Astrocyte of the cerebellum (primary cell): ENCODE results near the gene AMOTL1.

ENCODE experiments used
- DNase-seq: peaks from one replicate; pipeline ENCODE4 v3.0.0-alpha.2; 2011; ENCODE audit warnings: low read depth
- H3K4me3 ChIP-seq: 2 replicates; pipeline ENCODE4 v1.5.1; 2011; ENCODE audit warnings: mild to moderate bottlenecking, low read depth, low read length, moderate library complexity
- CTCF ChIP-seq: IDR thresholded peaks from 2 replicates; pipeline ENCODE4 v1.5.1; 2012; ENCODE audit warnings: low read length, low read depth, moderate library complexity, mild to moderate bottlenecking; ENCODE audit errors: missing control alignments
- in situ Hi-C: cut with HindIII; loops from 2 replicates; pipeline ENCODE4 v1.10.0; 2017; ENCODE audit warnings: low sequenced_read_pairs

Gene AMOTL1

DNA sequence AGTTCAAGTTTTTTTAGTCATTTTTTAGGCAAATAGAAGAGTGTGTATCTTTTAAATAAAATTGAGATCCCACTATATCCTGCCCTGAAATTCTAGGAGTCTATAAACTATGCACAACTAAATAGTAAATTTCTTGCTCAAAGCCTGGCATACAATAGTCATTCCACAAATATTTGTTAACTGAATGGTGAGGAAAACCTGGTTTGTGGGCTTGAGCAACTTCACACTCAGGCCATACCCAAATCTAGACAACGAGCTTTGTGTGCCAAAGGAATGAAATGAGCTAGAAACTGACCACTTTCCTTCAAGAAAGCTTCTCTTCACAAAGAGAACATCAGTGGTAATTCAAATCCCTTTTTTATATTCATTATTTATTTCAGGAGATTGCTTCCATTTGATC lies 39.6 kb upstream of the AMOTL1 start:
- H3K4me3 ChIP-seq = no peak overlapping the region
- DNase-seq = peak; percentile 65
- no peak for TF ChIP-seq CTCF
- in situ Hi-C loops = loop anchor here (5.0 kb wide), 1 partner anchor 56 kb away; no protein-coding TSS in a partner anchor

DNA sequence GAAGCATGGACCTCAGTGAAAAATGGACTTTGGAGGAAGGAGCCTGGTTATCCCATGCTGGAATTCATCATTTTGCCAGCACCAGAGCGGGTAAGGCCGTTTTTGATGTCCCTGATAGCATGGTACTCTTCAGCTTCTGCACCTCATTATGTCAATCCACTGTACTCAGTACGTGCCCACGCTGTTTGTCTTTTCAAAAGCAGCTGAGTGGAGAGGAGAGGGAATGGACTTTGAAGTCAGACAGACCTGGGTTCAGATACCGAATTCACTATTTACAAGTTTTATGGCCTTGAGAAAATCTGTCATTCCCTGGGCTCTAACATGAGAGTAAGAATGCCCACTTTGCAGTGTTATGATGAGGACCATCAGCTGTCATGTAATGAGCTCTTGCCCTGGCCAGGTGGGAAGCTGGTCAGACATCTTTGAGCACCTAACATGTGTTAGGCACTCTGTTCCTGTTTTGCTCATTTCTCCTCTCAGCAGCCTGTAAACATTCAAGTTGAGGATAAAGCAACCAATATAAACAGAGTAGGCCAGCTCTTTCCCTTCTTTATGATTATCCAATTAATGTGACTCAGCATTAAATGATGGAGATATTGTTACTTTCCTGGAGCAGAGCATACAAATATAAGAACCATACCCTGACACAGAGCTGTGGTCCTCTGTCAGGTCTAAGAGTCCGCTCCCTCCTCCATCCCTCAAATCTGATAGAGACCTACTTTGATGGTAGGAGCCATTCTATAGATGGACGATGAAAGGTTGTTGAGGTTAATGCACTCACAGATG lies 39.0 kb upstream of the AMOTL1 start:
- TF ChIP-seq CTCF = no peak
- DNase-seq = no peak
- no peak overlapping the region for H3K4me3 ChIP-seq
- in situ Hi-C loops = loop anchor here (5.0 kb wide), 1 partner anchor 57 kb away; no protein-coding TSS in a partner anchor

DNA sequence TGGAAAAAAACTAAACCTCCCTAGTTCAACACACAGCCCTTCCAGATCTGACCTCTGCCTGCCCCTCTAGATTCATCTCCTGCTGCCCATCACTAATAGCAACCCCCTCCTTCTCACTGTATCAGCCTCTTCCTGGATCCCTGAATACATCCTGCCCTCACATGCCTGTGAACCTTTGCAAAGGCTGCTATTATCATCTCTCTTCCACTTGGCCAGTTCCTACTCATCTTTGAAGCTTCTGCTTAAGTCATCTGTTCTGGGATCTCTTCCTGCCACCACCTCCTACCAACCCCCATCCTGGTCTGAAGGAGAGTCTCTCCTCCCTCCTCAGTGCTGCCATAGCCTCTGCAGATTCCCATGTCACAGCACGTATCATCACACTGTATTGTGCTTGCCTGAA lies 38.0 kb upstream of the AMOTL1 start:
- no peak for TF ChIP-seq CTCF
- in situ Hi-C loops = no loop called here
- H3K4me3 ChIP-seq = no peak overlapping the region
- no peak for DNase-seq

- in situ Hi-C loops = no loop called here
- no peak for TF ChIP-seq CTCF
- DNase-seq = peak; percentile 70
- H3K4me3 ChIP-seq = no peak overlapping the region
Observed at GRCh38 chr11:94731880-94732601, 36.1 kb upstream of the AMOTL1 start.

DNA sequence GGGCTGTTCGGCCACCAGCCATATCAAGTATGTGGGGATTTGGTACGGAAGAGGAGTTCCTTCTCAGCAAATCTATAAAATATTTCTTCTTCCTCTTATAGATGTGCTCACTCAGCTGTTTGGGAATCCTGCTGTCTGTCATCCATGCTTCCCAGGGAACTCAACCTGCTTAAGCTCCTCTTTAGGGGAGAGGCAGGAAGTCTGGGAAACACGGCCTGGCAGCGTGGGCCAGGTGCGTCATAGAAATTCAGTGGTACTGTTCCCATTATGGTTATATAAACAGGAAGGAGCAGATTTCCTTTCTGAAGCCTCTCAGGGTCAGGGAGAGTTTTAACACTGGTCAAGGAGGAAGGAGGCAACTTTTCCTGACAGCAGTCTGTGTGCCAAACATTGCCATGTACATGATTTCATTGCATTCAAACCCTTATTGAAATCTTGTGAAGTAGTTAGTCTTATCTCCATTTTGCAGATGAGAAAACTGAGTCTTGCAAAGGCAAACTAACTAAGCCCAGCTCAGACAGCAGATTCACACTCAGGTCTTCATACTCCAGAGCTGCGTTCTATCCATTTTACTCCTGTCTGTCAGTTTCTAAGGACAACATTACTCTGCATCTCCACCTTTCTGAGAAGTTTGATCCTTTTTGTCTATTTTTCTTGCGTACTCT lies 35.4 kb upstream of the AMOTL1 start:
- H3K4me3 ChIP-seq = no peak overlapping the region
- in situ Hi-C loops = no loop called here
- TF ChIP-seq CTCF = no peak
- no peak for DNase-seq

GRCh38 chr11:94734563-94735275 lies 33.4 kb upstream of the AMOTL1 start:
- in situ Hi-C loops = no loop called here
- H3K4me3 ChIP-seq = no peak overlapping the region
- no peak for TF ChIP-seq CTCF
- DNase-seq = no peak
